ENCODE data around the gene COL16A1. TPM values are rescaled to one million over a fixed set of nuclear protein-coding genes. Genes with fewer than 3 reads are reported as not detected.

The COL16A1 gene
- total RNA-seq, 1 donor from 2014 or later, result 0.22 TPM

DNA sequence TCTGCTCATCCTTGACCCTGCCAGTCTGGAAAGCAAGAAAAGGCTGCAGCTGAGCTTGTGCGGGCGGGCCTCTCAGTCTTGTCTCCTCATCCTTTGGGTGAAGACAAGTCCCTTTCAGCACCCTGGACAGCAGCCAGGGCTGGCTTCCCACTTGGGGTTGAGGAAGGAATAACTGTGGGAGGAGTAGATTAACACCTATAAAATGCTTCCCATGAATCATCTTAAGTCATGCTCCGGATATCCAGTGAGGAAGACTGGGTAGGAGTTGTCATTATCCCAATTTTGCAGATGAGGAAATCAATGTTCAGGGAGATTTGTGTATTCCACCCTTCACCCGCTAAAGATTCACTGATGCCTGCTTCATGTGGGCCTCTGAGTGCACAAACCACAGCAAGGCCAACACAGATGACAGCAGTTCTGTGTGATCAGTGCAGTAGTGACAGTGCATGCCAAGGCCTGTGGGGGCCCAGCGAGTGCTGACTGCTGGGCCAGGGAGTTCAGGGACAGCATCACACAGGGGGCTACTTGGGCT is 20.1 kb upstream of the COL16A1 start:
- no peak overlapping the region for H3K27ac Mint-ChIP-seq
- Histone ChIP-seq H4K20me1 (ENCODE audit: low read depth) (peaks cover 15% of the 10 kb centered on the region), H3K4me1 (no peaks in the 10 kb centered on the region), H3K9me3 (ENCODE audit: low read depth) (no peaks in the 10 kb centered on the region), H3K9ac (no peak overlapping the region), H3K4me2 (no peak overlapping the region), H3K27ac (no peak overlapping the region), H3K4me3 (no peak overlapping the region), H3K79me2 (ENCODE audit: low read depth) (no peaks in the 10 kb centered on the region), H3F3A (ENCODE audit: low read depth) (peaks cover 4% of the 10 kb centered on the region), H2AFZ (replicated peaks) (no peak overlapping the region), H3K36me3 (no peaks in the 10 kb centered on the region), H3K27me3 (no peaks in the 10 kb centered on the region)
- no peaks in the 10 kb centered on the region for H3K9me3 Mint-ChIP-seq
- no peak overlapping the region for H3K4me3 Mint-ChIP-seq
- peaks cover 14% of the 10 kb centered on the region for H3K27me3 Mint-ChIP-seq (ENCODE audit: insufficient read depth, low read depth)
- H3K4me1 Mint-ChIP-seq, result peaks cover 9% of the 10 kb centered on the region
- TF ChIP-seq, protein P1, sequence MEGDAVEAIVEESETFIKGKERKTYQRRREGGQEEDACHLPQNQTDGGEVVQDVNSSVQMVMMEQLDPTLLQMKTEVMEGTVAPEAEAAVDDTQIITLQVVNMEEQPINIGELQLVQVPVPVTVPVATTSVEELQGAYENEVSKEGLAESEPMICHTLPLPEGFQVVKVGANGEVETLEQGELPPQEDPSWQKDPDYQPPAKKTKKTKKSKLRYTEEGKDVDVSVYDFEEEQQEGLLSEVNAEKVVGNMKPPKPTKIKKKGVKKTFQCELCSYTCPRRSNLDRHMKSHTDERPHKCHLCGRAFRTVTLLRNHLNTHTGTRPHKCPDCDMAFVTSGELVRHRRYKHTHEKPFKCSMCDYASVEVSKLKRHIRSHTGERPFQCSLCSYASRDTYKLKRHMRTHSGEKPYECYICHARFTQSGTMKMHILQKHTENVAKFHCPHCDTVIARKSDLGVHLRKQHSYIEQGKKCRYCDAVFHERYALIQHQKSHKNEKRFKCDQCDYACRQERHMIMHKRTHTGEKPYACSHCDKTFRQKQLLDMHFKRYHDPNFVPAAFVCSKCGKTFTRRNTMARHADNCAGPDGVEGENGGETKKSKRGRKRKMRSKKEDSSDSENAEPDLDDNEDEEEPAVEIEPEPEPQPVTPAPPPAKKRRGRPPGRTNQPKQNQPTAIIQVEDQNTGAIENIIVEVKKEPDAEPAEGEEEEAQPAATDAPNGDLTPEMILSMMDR (IDR thresholded peaks at IDR 0.05), result no peak
- TF ChIP-seq EZH2phosphoT487 (IDR thresholded peaks at IDR 0.05) (no peak), EZH2 (IDR thresholded peaks at IDR 0.05) (no peak)
- H3K36me3 Mint-ChIP-seq, result peaks cover 1% of the 10 kb centered on the region
- DNase-seq (ENCODE audit: low spot score), result peak; percentile 95

DNA sequence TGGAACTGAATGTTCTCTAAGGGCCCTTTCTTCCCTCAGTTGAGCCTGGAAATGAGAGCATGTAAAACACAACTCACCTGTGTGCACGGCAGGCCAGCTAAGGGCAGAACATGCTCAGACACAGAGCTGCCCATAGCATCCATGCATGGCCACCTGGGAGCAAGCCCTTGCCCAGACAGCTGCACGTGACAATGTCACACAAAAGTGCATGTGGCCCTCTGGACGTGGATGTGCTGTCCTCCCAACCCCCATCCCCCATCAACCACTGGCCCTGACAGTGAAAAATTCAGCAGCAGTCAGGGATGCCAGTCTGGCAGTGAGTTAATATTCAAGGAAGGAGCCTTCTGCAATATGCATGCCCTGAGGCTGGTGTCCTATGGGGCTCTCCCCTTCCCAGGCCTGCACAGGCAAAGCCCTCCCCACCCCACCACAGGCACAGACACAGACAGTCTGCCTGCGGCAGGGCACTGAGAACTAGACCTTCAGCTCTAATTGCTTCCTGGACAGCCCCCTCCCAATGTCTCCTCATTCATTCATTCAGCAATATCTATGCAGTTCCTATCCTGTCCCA is 14.6 kb upstream of the COL16A1 start:
- Histone ChIP-seq H3F3A (ENCODE audit: low read depth) (peaks cover 16% of the 10 kb centered on the region), H3K27me3 (no peaks in the 10 kb centered on the region), H3K4me2 (no peak overlapping the region), H3K36me3 (no peaks in the 10 kb centered on the region), H2AFZ (replicated peaks) (no peak overlapping the region), H3K9ac (no peak overlapping the region), H3K4me3 (no peak overlapping the region), H3K79me2 (ENCODE audit: low read depth) (no peaks in the 10 kb centered on the region), H3K4me1 (no peaks in the 10 kb centered on the region), H3K27ac (no peak overlapping the region), H4K20me1 (ENCODE audit: low read depth) (no peaks in the 10 kb centered on the region), H3K9me3 (ENCODE audit: low read depth) (no peaks in the 10 kb centered on the region)
- DNase-seq (ENCODE audit: low spot score), result no peak
- H3K27me3 Mint-ChIP-seq (ENCODE audit: insufficient read depth, low read depth), result peaks cover 19% of the 10 kb centered on the region
- TF ChIP-seq EZH2phosphoT487 (IDR thresholded peaks at IDR 0.05), result no peak
- TF ChIP-seq, protein P1 (IDR thresholded peaks at IDR 0.05), result no peak
- no peak overlapping the region for H3K27ac Mint-ChIP-seq
- H3K9me3 Mint-ChIP-seq, result no peaks in the 10 kb centered on the region
- H3K4me3 Mint-ChIP-seq, result no peak overlapping the region
- H3K4me1 Mint-ChIP-seq, result peaks cover 19% of the 10 kb centered on the region
- no peaks in the 10 kb centered on the region for H3K36me3 Mint-ChIP-seq

DNA sequence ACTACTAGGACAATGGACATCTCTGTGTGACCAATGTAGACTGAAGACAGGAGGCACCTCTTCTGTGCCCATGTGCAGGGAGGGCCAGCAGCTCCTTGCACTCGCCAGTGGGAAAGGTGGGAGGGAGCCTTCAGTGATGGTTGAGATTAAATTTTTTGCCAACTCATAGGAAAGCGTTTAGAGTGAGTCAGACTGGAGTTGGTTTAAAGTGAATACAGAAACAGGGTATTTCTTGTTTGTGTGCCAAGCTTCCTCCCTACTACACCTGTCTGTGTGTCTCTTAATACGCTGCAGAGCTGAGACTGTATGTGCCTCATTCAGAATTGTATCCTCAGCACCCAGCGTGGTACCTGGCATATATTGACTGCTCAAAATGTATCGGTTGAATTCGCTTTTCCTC is 13.5 kb upstream of the COL16A1 start:
- Histone ChIP-seq H3K36me3 (no peaks in the 10 kb centered on the region), H2AFZ (replicated peaks) (no peak overlapping the region), H3K4me2 (no peak overlapping the region), H3K27ac (no peak overlapping the region), H3K9ac (no peak overlapping the region), H4K20me1 (ENCODE audit: low read depth) (no peaks in the 10 kb centered on the region), H3K9me3 (ENCODE audit: low read depth) (no peaks in the 10 kb centered on the region), H3F3A (ENCODE audit: low read depth) (peaks cover 16% of the 10 kb centered on the region), H3K27me3 (no peaks in the 10 kb centered on the region), H3K79me2 (ENCODE audit: low read depth) (no peaks in the 10 kb centered on the region), H3K4me1 (peaks cover 3% of the 10 kb centered on the region), H3K4me3 (no peak overlapping the region)
- TF ChIP-seq EZH2phosphoT487 (IDR thresholded peaks at IDR 0.05), result no peak
- TF ChIP-seq, protein P1 (IDR thresholded peaks at IDR 0.05), result no peak
- TF ChIP-seq EZH2 (IDR thresholded peaks at IDR 0.05), result no peak
- DNase-seq (ENCODE audit: low spot score), result no peak
- H3K4me1 Mint-ChIP-seq, result peaks cover 26% of the 10 kb centered on the region
- no peaks in the 10 kb centered on the region for H3K36me3 Mint-ChIP-seq
- H3K27ac Mint-ChIP-seq, result no peak overlapping the region
- peaks cover 19% of the 10 kb centered on the region for H3K27me3 Mint-ChIP-seq (ENCODE audit: insufficient read depth, low read depth)
- H3K9me3 Mint-ChIP-seq, result no peaks in the 10 kb centered on the region
- peak overlapping the region; percentile 16 for H3K4me3 Mint-ChIP-seq
